SU-DHL-6 (cell line): ENCODE measurements around the gene SKP2.

Experiments used
- H2AFZ ChIP-seq: fragments of 200-600 bp; sonication (generic); 2 replicates; pipeline ENCODE4 v1.6.1; 2014; ENCODE audit warnings: low read depth, mild to moderate bottlenecking, moderate library complexity, mixed read lengths, antibody characterized with exemption, low read length; ENCODE audit not compliant: severe bottlenecking
- H3F3A ChIP-seq: fragments of 200-600 bp; shearing (Covaris generic); 2 replicates; pipeline ENCODE4 v1.6.0; 2016; ENCODE audit warnings: antibody characterized with exemption, mild to moderate bottlenecking; ENCODE audit not compliant: insufficient read depth
- H3K27ac ChIP-seq: fragments of 200-600 bp; sonication (generic); 2 replicates; pipeline ENCODE4 v1.5.1; 2016; ENCODE audit warnings: low read depth, mild to moderate bottlenecking, low read length, moderate library complexity, mixed read lengths
- H3K27me3 ChIP-seq: fragments of 200-600 bp; sonication (generic), shearing (Covaris generic); 2 replicates; pipeline ENCODE4 v1.6.0; 2014; ENCODE audit warnings: mild to moderate bottlenecking, low read length
- H3K36me3 ChIP-seq: fragments of 200-600 bp; sonication (generic); 2 replicates; pipeline ENCODE4 v1.6.1; 2014; ENCODE audit warnings: mild to moderate bottlenecking, low read length, mixed read lengths
- H3K4me2 ChIP-seq: fragments of 300-600, 200-600 bp; shearing (Covaris generic), sonication (generic); 2 replicates; pipeline ENCODE4 v1.6.0; 2014; ENCODE audit warnings: low read length, low read depth, mild to moderate bottlenecking; ENCODE audit not compliant: poor library complexity, severe bottlenecking
- H3K4me3 ChIP-seq: fragments of 200-600 bp; sonication (generic); 2 replicates; pipeline ENCODE4 v1.5.1; 2014; ENCODE audit warnings: antibody characterized with exemption, low read length, mild to moderate bottlenecking, mixed read lengths; ENCODE audit not compliant: insufficient read depth, poor library complexity, severe bottlenecking
- H3K79me2 ChIP-seq: fragments of 200-600 bp; sonication (generic); 2 replicates; pipeline ENCODE4 v1.6.1; 2014; ENCODE audit warnings: mild to moderate bottlenecking, low read length, moderate library complexity; ENCODE audit not compliant: insufficient read depth
- H3K9ac ChIP-seq: fragments of 200-600 bp; sonication (generic); 2 replicates; pipeline ENCODE4 v1.7.0; 2014; ENCODE audit warnings: mild to moderate bottlenecking, low read length
- H3K9me2 ChIP-seq: fragments of 200-600 bp; sonication (generic); replicated peaks from 2 replicates; pipeline ENCODE4 v1.6.1; 2014; ENCODE audit warnings: low read length; ENCODE audit not compliant: insufficient read depth
- H3K9me3 ChIP-seq: fragments of 200-600 bp; sonication (generic); 2 replicates; pipeline ENCODE4 v1.6.1; 2014; ENCODE audit warnings: low read length, mixed read lengths; ENCODE audit not compliant: insufficient read depth
- H4K20me1 ChIP-seq: fragments of 200-600 bp; sonication (generic); 2 replicates; pipeline ENCODE4 v1.6.1; 2014; ENCODE audit warnings: low read depth, mild to moderate bottlenecking, antibody characterized with exemption, low read length, moderate library complexity, mixed read lengths
- CTCF ChIP-seq: fragments of 200-600 bp; sonication (generic); IDR thresholded peaks from one replicate; pipeline ENCODE4 v1.5.1; 2017; ENCODE audit warnings: antibody characterized with exemption, mild to moderate bottlenecking, low read length, moderate library complexity; ENCODE audit not compliant: insufficient read depth, poor library complexity, severe bottlenecking
- EZH2phosphoT487 ChIP-seq: fragments of 200-600 bp; sonication (generic), shearing (Covaris generic); conservative IDR thresholded peaks from 2 replicates; pipeline ENCODE4 v1.6.1; 2018; ENCODE audit warnings: mild to moderate bottlenecking, antibody characterized with exemption, low read length, moderate library complexity, mixed read lengths

The SKP2 gene

DNA sequence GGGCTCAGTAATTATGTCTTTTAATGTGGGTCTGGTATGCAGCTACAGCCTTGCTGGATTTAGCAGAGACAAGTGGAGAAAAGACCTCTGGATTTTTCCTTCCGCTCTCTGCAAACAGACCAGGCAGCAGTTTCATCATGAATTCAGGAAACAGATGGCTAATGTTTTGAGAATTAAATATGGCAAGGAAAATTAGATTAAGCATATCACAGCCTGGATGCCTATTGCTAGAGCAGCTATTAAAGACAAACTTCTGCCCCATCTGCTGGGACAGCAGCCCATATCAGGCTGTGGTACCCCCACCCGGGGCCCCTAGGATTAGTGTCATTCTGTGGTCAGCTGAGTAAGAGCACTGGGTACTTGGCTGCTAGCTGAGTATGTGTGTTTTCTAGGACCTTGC, 6.2 kb downstream of the SKP2 start:
- no peak for TF ChIP-seq CTCF
- no peak for TF ChIP-seq EZH2phosphoT487
- Histone ChIP-seq H4K20me1 (no peaks in the 10 kb centered on the region; the same call in 1 of the 2 replicates), H3K79me2 (peaks cover 85% of the 10 kb centered on the region)

DNA sequence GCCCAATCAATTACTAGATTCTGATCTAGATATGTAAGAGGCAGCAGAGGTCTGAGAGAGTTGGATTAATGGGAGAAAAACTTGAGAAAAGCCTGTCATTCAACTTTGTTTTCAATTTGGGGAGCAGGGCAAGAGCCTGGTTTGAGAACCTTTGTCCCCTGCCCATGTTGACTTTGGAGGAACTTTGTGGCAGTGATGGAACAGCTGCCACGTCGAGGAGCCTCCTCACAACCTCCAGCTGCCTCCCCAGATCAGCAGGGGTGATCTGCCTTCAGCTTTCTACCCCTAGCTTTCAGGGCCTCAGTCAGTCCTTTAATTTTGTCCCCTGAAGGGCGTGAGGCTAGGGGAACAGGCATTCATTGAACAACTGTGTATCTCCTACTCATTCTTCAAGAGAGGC, 8.7 kb downstream of the SKP2 start:
- TF ChIP-seq EZH2phosphoT487 (no peak), CTCF (no peak)
- Histone ChIP-seq H3K79me2 (peaks cover 84% of the 10 kb centered on the region), H4K20me1 (peaks cover 8% of the 10 kb centered on the region; the same call in 1 of the 2 replicates), H3K9ac (no peak overlapping the region), H3K9me2 (no peaks in the 10 kb centered on the region), H2AFZ (no peak overlapping the region), H3K27ac (no peak overlapping the region), H3K36me3 (peaks cover 39% of the 10 kb centered on the region; the same call in 1 of the 2 replicates), H3K27me3 (no peaks in the 10 kb centered on the region), H3F3A (no peaks in the 10 kb centered on the region), H3K4me2 (no peak overlapping the region), H3K4me3 (no peak overlapping the region), H3K9me3 (no peaks in the 10 kb centered on the region)

More for the DNA sequence above, 6.2 kb downstream of the SKP2 start:
- Histone ChIP-seq H3F3A (no peaks in the 10 kb centered on the region), H3K36me3 (peaks cover 35% of the 10 kb centered on the region; the same call in 1 of the 2 replicates), H3K9ac (no peak overlapping the region), H2AFZ (no peak overlapping the region), H3K4me3 (no peak overlapping the region), H3K27me3 (no peaks in the 10 kb centered on the region), H3K27ac (no peak overlapping the region), H3K9me3 (no peaks in the 10 kb centered on the region), H3K4me2 (no peak overlapping the region), H3K9me2 (no peaks in the 10 kb centered on the region)

GRCh38 chr5:36161361-36161760, 9.4 kb downstream of the SKP2 start:
- TF ChIP-seq EZH2phosphoT487 (no peak), CTCF (no peak)
- Histone ChIP-seq H3K27me3 (no peaks in the 10 kb centered on the region), H3K4me3 (no peak overlapping the region), H3K79me2 (peaks cover 83% of the 10 kb centered on the region), H4K20me1 (peaks cover 8% of the 10 kb centered on the region; the same call in 1 of the 2 replicates), H3F3A (no peaks in the 10 kb centered on the region), H3K4me2 (no peak overlapping the region), H3K9ac (no peak overlapping the region), H3K36me3 (peaks cover 43% of the 10 kb centered on the region; the same call in 1 of the 2 replicates), H2AFZ (no peak overlapping the region), H3K27ac (no peak overlapping the region), H3K9me2 (no peaks in the 10 kb centered on the region), H3K9me3 (no peaks in the 10 kb centered on the region)
